ENCODE measurements around the gene LRRC40. TPM values are rescaled to one million over a fixed set of nuclear protein-coding genes. Genes with fewer than 3 reads are reported as not detected.
A peak's percentile ranks its signal among the peaks of the same experiment; 100 is the strongest.

Gene LRRC40
- total RNA-seq, 4 donors from 2014 or later, result 0.37 to 14.1 (median 12.2) TPM

DNA sequence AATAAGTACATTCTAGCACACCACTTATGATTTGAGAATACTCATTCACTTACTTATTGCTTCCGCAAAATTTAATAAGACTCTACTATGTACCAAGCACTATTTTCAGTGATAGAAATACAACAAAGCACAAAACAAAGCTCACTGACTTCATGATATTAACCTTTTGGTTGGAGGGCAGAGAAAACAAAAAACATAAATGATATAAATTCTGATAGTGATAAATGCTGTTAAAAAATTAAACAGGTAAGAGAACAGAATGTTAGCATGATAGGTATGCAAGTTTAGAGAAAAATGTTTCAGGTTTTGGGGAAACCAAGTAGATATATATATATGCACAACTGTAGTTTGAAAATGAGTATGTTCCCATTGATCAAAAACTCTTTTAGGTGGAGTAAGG is 1.2 kb downstream of the LRRC40 start:
- TF ChIP-seq POLR2A (IDR thresholded peaks at IDR 0.05), result no peak
- no peak for TF ChIP-seq EP300 (IDR thresholded peaks at IDR 0.05; ENCODE audit: low read depth)
- no peak for TF ChIP-seq POLR2AphosphoS5 (IDR thresholded peaks at IDR 0.05)
- TF ChIP-seq, protein P1, sequence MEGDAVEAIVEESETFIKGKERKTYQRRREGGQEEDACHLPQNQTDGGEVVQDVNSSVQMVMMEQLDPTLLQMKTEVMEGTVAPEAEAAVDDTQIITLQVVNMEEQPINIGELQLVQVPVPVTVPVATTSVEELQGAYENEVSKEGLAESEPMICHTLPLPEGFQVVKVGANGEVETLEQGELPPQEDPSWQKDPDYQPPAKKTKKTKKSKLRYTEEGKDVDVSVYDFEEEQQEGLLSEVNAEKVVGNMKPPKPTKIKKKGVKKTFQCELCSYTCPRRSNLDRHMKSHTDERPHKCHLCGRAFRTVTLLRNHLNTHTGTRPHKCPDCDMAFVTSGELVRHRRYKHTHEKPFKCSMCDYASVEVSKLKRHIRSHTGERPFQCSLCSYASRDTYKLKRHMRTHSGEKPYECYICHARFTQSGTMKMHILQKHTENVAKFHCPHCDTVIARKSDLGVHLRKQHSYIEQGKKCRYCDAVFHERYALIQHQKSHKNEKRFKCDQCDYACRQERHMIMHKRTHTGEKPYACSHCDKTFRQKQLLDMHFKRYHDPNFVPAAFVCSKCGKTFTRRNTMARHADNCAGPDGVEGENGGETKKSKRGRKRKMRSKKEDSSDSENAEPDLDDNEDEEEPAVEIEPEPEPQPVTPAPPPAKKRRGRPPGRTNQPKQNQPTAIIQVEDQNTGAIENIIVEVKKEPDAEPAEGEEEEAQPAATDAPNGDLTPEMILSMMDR (IDR thresholded peaks at IDR 0.05), result no peak
- Histone ChIP-seq H3K27ac (no peak overlapping the region), H3K36me3 (peaks cover 0 to 3% (median 0%) of the 10 kb centered on the region in 4 donors), H3K27me3 (no peaks in the 10 kb centered on the region), H3K4me1 (peaks cover 7 to 46% (median 30%) of the 10 kb centered on the region in 4 donors), H3K9me3 (no peaks in the 10 kb centered on the region), H3K4me3 (peak overlapping the region in 1 of 4 donors; percentile 67)
- in situ Hi-C loops (cut with MboI; ENCODE audit: low pct_ligation_motif_present in 1 of 4, low pct_unique_long_range_greater_than_20kb in 1 of 4, low sequenced_read_pairs in 3 of 4) (no loop called here), intact Hi-C loops (cut with DNase I; ENCODE audit: low total_unique reads) (no loop called here)
- DNase-seq, result no peak
- WGBS, 2 donors (ENCODE audit: low coverage in 1 of 2), result 92 to 100% methylated on average over 1 of the region's 1 CpG

- WGBS, 2 donors (ENCODE audit: low coverage in 1 of 2), result 53 to 57% methylated on average over 2 of the region's 2 CpGs
- in situ Hi-C loops (cut with MboI; ENCODE audit: low pct_ligation_motif_present in 1 of 4, low pct_unique_long_range_greater_than_20kb in 1 of 4, low sequenced_read_pairs in 3 of 4), result no loop called here
These were observed 3.1 kb downstream of the LRRC40 start for GRCh38 chr1:70202173-70202758.

GRCh38 chr1:70200065-70200464 is 5.3 kb downstream of the LRRC40 start:
- no peak for TF ChIP-seq POLR2A (IDR thresholded peaks at IDR 0.05)
- TF ChIP-seq EP300 (IDR thresholded peaks at IDR 0.05; ENCODE audit: low read depth), result no peak
- TF ChIP-seq POLR2AphosphoS5 (IDR thresholded peaks at IDR 0.05), result no peak
- TF ChIP-seq, protein P1 (IDR thresholded peaks at IDR 0.05), result no peak
- intact Hi-C loops (cut with DNase I; ENCODE audit: low total_unique reads), result no loop called here
- peaks cover 7 to 18% (median 13%) of the 10 kb centered on the region in 4 donors for H3K4me1 ChIP-seq
- H3K27ac ChIP-seq, result no peak overlapping the region
- no peaks in the 10 kb centered on the region for H3K9me3 ChIP-seq
- DNase-seq, result no peak
- no peak overlapping the region for H3K4me3 ChIP-seq
- H3K27me3 ChIP-seq, result no peaks in the 10 kb centered on the region
- H3K36me3 ChIP-seq, result no peaks in the 10 kb centered on the region
- in situ Hi-C loops (cut with MboI; ENCODE audit: low pct_ligation_motif_present in 1 of 4, low pct_unique_long_range_greater_than_20kb in 1 of 4, low sequenced_read_pairs in 3 of 4), result no loop called here
- 97 to 100% methylated on average over 3 to 4 of the region's 4 CpGs for WGBS, 2 donors (ENCODE audit: low coverage in 1 of 2)

More at GRCh38 chr1:70202173-70202758, 3.1 kb downstream of the LRRC40 start:
- peaks cover 7 to 29% (median 21%) of the 10 kb centered on the region in 4 donors for H3K4me1 ChIP-seq
- no peak for DNase-seq
- TF ChIP-seq, protein P1 (IDR thresholded peaks at IDR 0.05), result no peak
- TF ChIP-seq POLR2A (IDR thresholded peaks at IDR 0.05), result no peak
- TF ChIP-seq POLR2AphosphoS5 (IDR thresholded peaks at IDR 0.05), result no peak
- TF ChIP-seq EP300 (IDR thresholded peaks at IDR 0.05; ENCODE audit: low read depth), result no peak
- no peak overlapping the region for H3K4me3 ChIP-seq
- intact Hi-C loops (cut with DNase I; ENCODE audit: low total_unique reads), result no loop called here
- no peak overlapping the region for H3K27ac ChIP-seq
- no peaks in the 10 kb centered on the region for H3K27me3 ChIP-seq
- H3K9me3 ChIP-seq, result no peaks in the 10 kb centered on the region
- no peaks in the 10 kb centered on the region for H3K36me3 ChIP-seq

DNA sequence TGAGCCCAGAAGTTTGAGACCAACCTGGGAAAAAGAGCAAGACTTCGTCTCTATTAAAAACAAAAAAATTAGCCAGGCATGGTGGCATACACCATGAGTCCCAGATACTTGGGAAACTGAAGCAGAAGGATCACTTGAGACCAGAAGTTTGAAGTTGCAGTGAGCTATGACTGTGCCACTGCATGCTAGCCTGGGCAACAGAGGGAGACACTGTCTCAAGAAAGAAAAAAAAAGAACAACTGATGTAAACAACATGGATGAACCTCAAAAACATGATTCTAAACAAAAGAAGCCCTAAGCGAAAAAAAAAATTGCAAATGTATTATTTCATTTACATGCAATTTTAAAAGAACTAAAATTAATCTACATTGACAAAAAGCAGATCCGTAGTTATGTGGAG is 9.0 kb downstream of the LRRC40 start:
- Histone ChIP-seq H3K4me1 (no peaks in the 10 kb centered on the region), H3K36me3 (no peaks in the 10 kb centered on the region), H3K4me3 (no peak overlapping the region), H3K27me3 (no peaks in the 10 kb centered on the region), H3K27ac (no peak overlapping the region), H3K9me3 (no peaks in the 10 kb centered on the region)
- no peak for DNase-seq
- in situ Hi-C loops (cut with MboI; ENCODE audit: low pct_ligation_motif_present in 1 of 4, low pct_unique_long_range_greater_than_20kb in 1 of 4, low sequenced_read_pairs in 3 of 4), result no loop called here
- TF ChIP-seq, protein P1 (IDR thresholded peaks at IDR 0.05), result no peak
- no peak for TF ChIP-seq POLR2A (IDR thresholded peaks at IDR 0.05)
- TF ChIP-seq POLR2AphosphoS5 (IDR thresholded peaks at IDR 0.05), result no peak
- TF ChIP-seq EP300 (IDR thresholded peaks at IDR 0.05; ENCODE audit: low read depth), result no peak
- intact Hi-C loops (cut with DNase I; ENCODE audit: low total_unique reads), result no loop called here
- WGBS, 2 donors (ENCODE audit: low coverage in 1 of 2), result 85 to 92% methylated on average over 3 of the region's 3 CpGs

Data from transverse colon (tissue), 4 donors.